Duodenal mucosa (tissue), 2 donors: Measurements from ENCODE around the gene ANXA1.
"Not testable (repeated sequence)": the region's sequence is repeated elsewhere in the genome, so short reads cannot be mapped to it uniquely, and the experiment has no call there.

ENCODE experiments used
- H3K27ac ChIP-seq: one replicate; pipeline ENCODE4 v1.7.0; 2013; ENCODE audit warnings: low read depth, low read length
- H3K27me3 ChIP-seq, 2 donors: one replicate each; pipeline ENCODE4 v1.7.0; 2013; ENCODE audit warnings: low read length in 2 of 2, control low read depth in 1 of 2; ENCODE audit not compliant: insufficient read depth in 2 of 2, control insufficient read depth in 1 of 2
- H3K36me3 ChIP-seq, 2 donors: one replicate each; pipeline ENCODE4 v1.7.0; 2013; ENCODE audit warnings: low read length in 2 of 2, control low read depth in 1 of 2; ENCODE audit not compliant: insufficient read depth in 2 of 2, control insufficient read depth in 1 of 2
- H3K4me1 ChIP-seq, 2 donors: one replicate each; pipeline ENCODE4 v1.7.0; 2013; ENCODE audit warnings: low read length in 2 of 2, control low read depth in 1 of 2; ENCODE audit not compliant: insufficient read depth in 2 of 2, control insufficient read depth in 1 of 2
- H3K4me3 ChIP-seq, 2 donors: one replicate each; pipeline ENCODE4 v1.7.0; 2013; ENCODE audit warnings: low read length in 2 of 2, low read depth in 1 of 2
- H3K9ac ChIP-seq, 2 donors: one replicate each; pipeline ENCODE4 v1.7.0; 2013; ENCODE audit warnings: low read length in 2 of 2, low read depth in 1 of 2
- H3K9me3 ChIP-seq, 2 donors: one replicate each; pipeline ENCODE4 v1.7.0; 2013; ENCODE audit warnings: low read length in 2 of 2, control low read depth in 1 of 2; ENCODE audit not compliant: control insufficient read depth in 1 of 2

ANXA1 gene

DNA sequence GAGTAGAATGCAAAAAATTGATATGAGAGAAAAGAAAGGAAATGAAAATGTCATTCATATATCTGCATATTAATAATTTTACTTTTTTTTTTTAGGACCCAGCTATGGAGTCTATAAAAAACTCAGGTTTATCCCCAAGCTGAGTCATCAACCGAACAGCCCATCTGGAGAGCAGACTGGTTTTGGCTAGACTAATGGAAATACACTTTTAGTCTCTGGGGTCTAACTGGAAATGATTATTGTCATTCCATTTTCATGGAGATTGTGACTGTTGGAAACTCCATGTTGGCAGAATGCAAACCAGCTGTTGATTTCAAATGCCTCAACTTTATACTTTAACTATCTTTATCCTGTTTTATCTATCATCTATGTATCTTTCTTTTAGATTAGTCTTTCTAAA, 28.7 kb downstream of the ANXA1 start:
- Histone ChIP-seq H3K27me3 (no peaks in the 10 kb centered on the region), H3K27ac (no peak overlapping the region), H3K9me3 (no peaks in the 10 kb centered on the region), H3K9ac (no peak overlapping the region), H3K36me3 (no peaks in the 10 kb centered on the region), H3K4me1 (no peaks in the 10 kb centered on the region), H3K4me3 (no peak overlapping the region)

DNA sequence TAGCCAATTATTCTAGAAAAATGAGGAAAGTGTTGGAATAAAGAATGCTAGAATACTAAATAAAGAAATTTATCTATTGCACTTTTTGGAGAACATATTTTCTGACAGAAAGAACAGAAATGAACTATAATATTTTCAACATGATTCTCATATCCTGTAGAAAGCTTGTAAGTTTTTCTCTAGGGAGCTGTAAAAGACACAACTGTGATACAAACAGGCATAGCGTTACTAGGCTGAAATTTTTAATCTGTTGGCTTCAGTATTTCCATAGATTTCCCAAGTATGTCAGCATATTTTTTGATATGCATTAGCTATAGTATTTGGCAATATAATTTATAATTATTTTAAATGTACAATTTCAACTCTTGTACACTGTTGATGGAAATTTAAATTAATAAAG, 31.3 kb downstream of the ANXA1 start:
- Histone ChIP-seq H3K9ac (no peak overlapping the region), H3K4me3 (no peak overlapping the region)

GRCh38 chr9:73183428-73183827, 31.8 kb downstream of the ANXA1 start:
- Histone ChIP-seq H3K9ac (no peak overlapping the region), H3K36me3 (no peaks in the 10 kb centered on the region), H3K27me3 (no peaks in the 10 kb centered on the region), H3K9me3 (no peaks in the 10 kb centered on the region), H3K4me3 (no peak overlapping the region), H3K4me1 (no peaks in the 10 kb centered on the region), H3K27ac (no peak overlapping the region)

More for the DNA sequence above, 31.3 kb downstream of the ANXA1 start:
- Histone ChIP-seq H3K4me1 (no peaks in the 10 kb centered on the region), H3K27me3 (no peaks in the 10 kb centered on the region), H3K36me3 (no peaks in the 10 kb centered on the region), H3K9me3 (no peaks in the 10 kb centered on the region), H3K27ac (no peak overlapping the region)

DNA sequence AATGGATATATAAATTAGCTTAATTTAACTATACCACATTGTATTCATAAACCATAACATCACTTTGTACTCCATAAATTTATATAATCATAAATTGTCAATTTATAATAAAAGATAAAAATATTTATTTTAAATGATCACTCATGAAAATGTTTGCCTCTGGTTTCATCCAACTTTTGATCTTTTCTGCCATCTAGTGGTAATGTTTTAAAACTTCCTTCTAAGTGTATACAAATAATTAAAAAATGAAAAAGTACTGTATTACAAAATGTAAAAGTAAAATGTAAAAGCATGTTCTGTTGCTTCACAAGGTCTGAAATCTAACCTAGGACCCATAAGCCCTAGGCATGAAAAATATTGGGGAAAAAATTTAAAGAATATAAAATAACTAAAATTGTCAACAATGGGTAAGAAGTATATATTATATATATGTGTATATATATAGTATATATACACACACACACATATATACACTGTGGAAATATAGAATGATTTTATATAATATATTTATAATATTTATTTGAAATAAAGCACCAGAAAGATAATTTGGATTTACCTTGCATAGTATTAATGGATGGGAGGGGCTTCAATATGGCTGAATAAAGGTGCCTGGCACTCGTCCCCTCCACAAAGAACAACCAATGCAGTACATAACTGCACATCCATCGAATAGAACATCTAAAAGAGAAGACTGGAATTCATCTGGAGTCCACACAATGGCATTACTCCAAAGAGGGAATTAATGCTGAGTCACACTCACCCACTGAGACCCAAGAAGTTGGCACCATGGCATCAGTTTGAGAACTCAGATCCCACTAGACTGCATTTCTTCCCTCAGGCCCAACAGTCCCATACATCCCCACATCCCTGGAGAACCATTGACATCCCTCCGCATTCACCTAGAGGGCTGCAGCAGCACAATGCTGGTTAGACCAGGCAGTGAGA, 32.5 kb downstream of the ANXA1 start:
- Histone ChIP-seq H3K4me1 (no peaks in the 10 kb centered on the region), H3K9ac (no peak overlapping the region), H3K9me3 (peaks cover 0 to 4% of the 10 kb centered on the region in 2 donors), H3K36me3 (no peaks in the 10 kb centered on the region), H3K27me3 (no peaks in the 10 kb centered on the region), H3K4me3 (no peak overlapping the region), H3K27ac (no peak overlapping the region)

GRCh38 chr9:73191109-73191508, 39.4 kb downstream of the ANXA1 start:
- H3K9ac ChIP-seq, H3K27me3 ChIP-seq, H3K9me3 ChIP-seq, H3K4me3 ChIP-seq, H3K27ac ChIP-seq, H3K36me3 ChIP-seq, H3K4me1 ChIP-seq: not testable (repeated sequence)

DNA sequence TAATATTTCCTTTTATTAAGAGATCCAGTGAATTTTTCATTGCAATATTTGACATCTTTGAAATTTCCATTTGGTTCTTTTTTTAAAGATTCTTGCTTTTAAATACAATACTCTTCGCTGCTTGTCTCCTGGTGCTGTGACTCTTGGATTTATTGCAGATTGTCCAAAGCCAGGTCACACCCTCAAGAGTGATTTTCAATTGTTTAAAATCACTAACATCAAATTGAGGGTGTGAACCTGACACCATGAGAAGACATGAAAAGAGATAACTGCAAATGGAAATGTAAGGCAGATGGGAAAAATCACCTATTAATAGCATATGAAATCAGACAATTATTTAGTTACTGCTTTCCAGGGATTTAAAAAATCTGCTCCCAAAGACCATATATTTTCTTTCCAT, 42.6 kb downstream of the ANXA1 start:
- H3K36me3 ChIP-seq = no peaks in the 10 kb centered on the region
- H3K27ac ChIP-seq = no peak overlapping the region
- H3K27me3 ChIP-seq = no peaks in the 10 kb centered on the region
- no peaks in the 10 kb centered on the region for H3K4me1 ChIP-seq
- no peaks in the 10 kb centered on the region for H3K9me3 ChIP-seq
- H3K4me3 ChIP-seq = no peak overlapping the region
- no peak overlapping the region for H3K9ac ChIP-seq

- Histone ChIP-seq H3K27ac (no peak overlapping the region), H3K9me3 (no peaks in the 10 kb centered on the region), H3K27me3 (no peaks in the 10 kb centered on the region), H3K9ac (no peak overlapping the region), H3K4me1 (no peaks in the 10 kb centered on the region), H3K36me3 (no peaks in the 10 kb centered on the region), H3K4me3 (no peak overlapping the region)
These were observed 47.8 kb downstream of the ANXA1 start for GRCh38 chr9:73199448-73199847.

DNA sequence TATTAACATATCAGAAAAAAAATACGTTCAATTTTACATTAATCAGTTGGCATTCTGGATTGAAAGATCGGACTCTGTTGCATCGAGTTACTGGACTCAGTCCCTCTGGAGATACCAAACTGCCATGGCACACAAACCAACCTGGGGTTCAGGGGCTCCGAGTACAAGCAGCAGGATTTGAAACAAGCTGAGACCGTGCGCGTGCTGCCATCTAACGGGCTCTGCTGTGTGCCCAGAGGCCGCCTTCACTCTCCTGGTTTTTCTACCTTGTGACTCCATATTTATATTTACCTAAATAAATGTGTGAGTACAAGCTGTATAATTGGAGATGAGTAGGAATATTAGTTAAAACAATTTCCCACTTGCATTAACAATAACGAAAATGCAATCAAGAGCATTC, 48.2 kb downstream of the ANXA1 start:
- Histone ChIP-seq H3K4me1 (no peaks in the 10 kb centered on the region), H3K27me3 (no peaks in the 10 kb centered on the region), H3K27ac (no peak overlapping the region), H3K9ac (no peak overlapping the region), H3K4me3 (no peak overlapping the region), H3K36me3 (no peaks in the 10 kb centered on the region), H3K9me3 (no peaks in the 10 kb centered on the region)

DNA sequence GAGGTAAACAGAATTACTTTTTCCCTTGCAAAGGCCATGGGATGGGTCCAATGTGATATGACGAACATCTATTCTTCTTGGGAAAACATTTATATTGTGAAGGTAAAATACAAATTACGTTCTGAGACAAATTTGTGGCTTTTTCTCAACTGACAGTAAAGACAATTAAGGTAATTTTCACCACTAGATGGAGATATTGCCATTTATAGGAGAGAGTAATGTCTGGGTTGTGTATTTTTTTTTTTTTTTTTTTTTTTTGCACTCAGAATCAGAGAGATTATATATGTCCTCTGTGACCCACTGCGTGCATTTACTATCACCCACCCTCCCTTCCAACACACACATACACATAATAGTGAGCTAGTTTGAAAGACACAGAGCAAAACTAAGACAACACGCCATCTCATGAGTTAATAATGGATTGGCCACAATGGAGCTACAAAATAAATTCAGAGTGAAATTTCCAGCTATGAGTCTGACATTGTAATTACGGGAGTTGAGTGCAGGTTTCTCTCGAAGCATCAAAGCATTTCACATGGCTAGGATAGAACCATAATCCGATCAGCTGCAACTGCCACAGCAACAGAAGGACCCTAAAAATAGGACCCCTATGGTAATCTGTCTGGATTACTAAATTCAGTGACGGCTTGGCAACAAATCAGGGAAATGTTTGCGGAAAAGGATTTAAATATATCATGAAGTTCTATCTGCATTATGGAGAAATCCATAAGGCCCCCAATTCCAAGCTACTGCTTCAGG, 49.2 kb downstream of the ANXA1 start:
- no peak overlapping the region for H3K27ac ChIP-seq
- H3K9me3 ChIP-seq = no peaks in the 10 kb centered on the region
- H3K27me3 ChIP-seq = no peaks in the 10 kb centered on the region
- H3K4me1 ChIP-seq = no peaks in the 10 kb centered on the region
- no peaks in the 10 kb centered on the region for H3K36me3 ChIP-seq
- H3K4me3 ChIP-seq = no peak overlapping the region
- H3K9ac ChIP-seq = no peak overlapping the region

- no peaks in the 10 kb centered on the region for H3K9me3 ChIP-seq
- no peak overlapping the region for H3K27ac ChIP-seq
- no peaks in the 10 kb centered on the region for H3K27me3 ChIP-seq
- H3K36me3 ChIP-seq = no peaks in the 10 kb centered on the region
- H3K9ac ChIP-seq = no peak overlapping the region
- no peak overlapping the region for H3K4me3 ChIP-seq
- no peaks in the 10 kb centered on the region for H3K4me1 ChIP-seq
These were observed 51.3 kb downstream of the ANXA1 start for GRCh38 chr9:73202980-73203379.
